Measurements from ENCODE around the gene NRXN3.

GRCh38 chr14:79080040-79080439, 909.9 kb downstream of the NRXN3 start:
- TF ChIP-seq TARDBP (IDR thresholded peaks at IDR 0.05): no peak
- no peak for TF ChIP-seq SP1 (IDR thresholded peaks at IDR 0.05)
- TF ChIP-seq HDGF (IDR thresholded peaks at IDR 0.05; ENCODE audit: borderline replicate concordance): no peak
- TF ChIP-seq BHLHE40 (IDR thresholded peaks at IDR 0.05; ENCODE audit: borderline replicate concordance): no peak
- TF ChIP-seq FOXK2 (IDR thresholded peaks at IDR 0.05): no peak
- no peak for TF ChIP-seq SUZ12 (IDR thresholded peaks at IDR 0.05)
- no peak for TF ChIP-seq NFRKB (IDR thresholded peaks at IDR 0.05)
- no peak for TF ChIP-seq CTBP1 (IDR thresholded peaks at IDR 0.05; ENCODE audit: borderline replicate concordance)
- no peak for TF ChIP-seq L3MBTL2 (conservative IDR thresholded peaks at IDR 0.05)

All from HEK293T (cell line).